ENCODE measurements around the gene XDH.

Gene XDH

GRCh38 chr2:31414601-31415241 is at the start of gene XDH:
TSS of gene XDH (minus strand) at chr2:31414742. CDS start at chr2:31414666, 76 bp downstream.
- DNase-seq = no peak

GRCh38 chr2:31457651-31458050 is 43.1 kb upstream of the XDH start:
- no peak for DNase-seq

- DNase-seq = no peak
These were observed 32.3 kb upstream of the XDH start for GRCh38 chr2:31446848-31447247.

GRCh38 chr2:31442376-31442775 is 27.8 kb upstream of the XDH start:
- no peak for DNase-seq

GRCh38 chr2:31440764-31441163 is 26.2 kb upstream of the XDH start:
- DNase-seq = no peak

- no peak for DNase-seq
These were observed 20.4 kb upstream of the XDH start for GRCh38 chr2:31434911-31435310.

- DNase-seq = no peak
These were observed 19.0 kb upstream of the XDH start for GRCh38 chr2:31433541-31433940.

GRCh38 chr2:31430439-31431165 is 16.1 kb upstream of the XDH start:
- no peak for DNase-seq

GRCh38 chr2:31429759-31430438 is 15.4 kb upstream of the XDH start:
- peak; percentile 68 for DNase-seq

- no peak for DNase-seq
These were observed 14.5 kb upstream of the XDH start for GRCh38 chr2:31429040-31429439.

GRCh38 chr2:31428001-31428418 is 13.5 kb upstream of the XDH start:
- peak; percentile 12 for DNase-seq

GRCh38 chr2:31426096-31426495 is 11.6 kb upstream of the XDH start:
- no peak for DNase-seq

GRCh38 chr2:31421634-31422033 is 7.1 kb upstream of the XDH start:
- no peak for DNase-seq

GRCh38 chr2:31420936-31421335 is 6.4 kb upstream of the XDH start:
- DNase-seq = no peak

GRCh38 chr2:31419386-31419785 is 4.8 kb upstream of the XDH start:
- no peak for DNase-seq

GRCh38 chr2:31415421-31415820 is 879 bp upstream of the XDH start:
- no peak for DNase-seq

GRCh38 chr2:31413862-31414550 is 536 bp downstream of the XDH start:
- no peak for DNase-seq

- DNase-seq = no peak
These were observed 1.5 kb downstream of the XDH start for GRCh38 chr2:31413025-31413424.

- DNase-seq = no peak
These were observed 2.8 kb downstream of the XDH start for GRCh38 chr2:31411771-31412170.

- no peak for DNase-seq
These were observed 7.8 kb downstream of the XDH start for GRCh38 chr2:31406593-31407385.

- no peak for DNase-seq
These were observed 9.7 kb downstream of the XDH start for GRCh38 chr2:31404827-31405226.

GRCh38 chr2:31404302-31404701 is 10.2 kb downstream of the XDH start:
- DNase-seq = no peak

GRCh38 chr2:31402388-31402787 is 12.2 kb downstream of the XDH start:
- no peak for DNase-seq
